Measurements from ENCODE around the gene SLC16A13.
"Not testable (repeated sequence)": the region's sequence is repeated elsewhere in the genome, so short reads cannot be mapped to it uniquely, and the experiment has no call there.

SLC16A13 gene

DNA sequence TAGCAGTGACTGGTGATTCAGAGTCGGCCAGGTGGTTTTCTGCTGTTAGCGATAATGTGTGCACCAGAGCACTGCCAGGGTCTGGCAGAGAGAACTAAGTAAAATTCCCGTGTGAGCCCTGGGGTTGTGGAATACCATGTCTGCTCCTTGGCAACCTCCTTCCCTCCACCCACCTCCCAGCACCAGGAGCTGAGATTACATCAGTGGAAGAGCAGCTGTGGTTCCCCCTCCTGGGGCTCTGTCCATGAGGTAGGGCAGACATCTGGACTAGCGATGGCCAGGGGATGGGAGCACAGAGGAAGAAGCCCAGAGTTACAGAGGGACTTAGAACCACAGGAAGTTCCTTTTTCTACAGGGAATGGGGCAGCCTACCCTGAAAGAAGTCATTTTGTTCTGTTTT, 28.4 kb downstream of the SLC16A13 start:
- no peak for DNase-seq (ENCODE audit: low spot score)

DNA sequence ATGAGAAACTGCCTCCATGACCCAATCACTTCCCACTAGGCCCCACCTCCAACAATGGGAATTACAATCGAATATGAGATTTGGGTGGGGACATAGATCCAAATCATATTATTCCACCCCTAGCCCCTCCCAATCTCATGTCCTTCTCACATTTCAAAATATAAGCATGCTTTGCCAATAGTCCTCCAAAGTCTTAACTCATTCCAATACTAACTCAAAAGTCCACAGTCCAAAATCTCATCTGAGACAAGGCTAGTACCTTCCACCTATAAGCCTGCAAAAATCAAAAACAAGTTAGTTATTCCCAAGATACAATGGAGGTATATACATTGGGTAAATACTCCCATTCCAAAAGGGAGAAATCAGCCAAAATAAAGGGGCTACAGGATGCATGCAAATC, 31.4 kb downstream of the SLC16A13 start:
- DNase-seq (ENCODE audit: low spot score) = no peak

DNA sequence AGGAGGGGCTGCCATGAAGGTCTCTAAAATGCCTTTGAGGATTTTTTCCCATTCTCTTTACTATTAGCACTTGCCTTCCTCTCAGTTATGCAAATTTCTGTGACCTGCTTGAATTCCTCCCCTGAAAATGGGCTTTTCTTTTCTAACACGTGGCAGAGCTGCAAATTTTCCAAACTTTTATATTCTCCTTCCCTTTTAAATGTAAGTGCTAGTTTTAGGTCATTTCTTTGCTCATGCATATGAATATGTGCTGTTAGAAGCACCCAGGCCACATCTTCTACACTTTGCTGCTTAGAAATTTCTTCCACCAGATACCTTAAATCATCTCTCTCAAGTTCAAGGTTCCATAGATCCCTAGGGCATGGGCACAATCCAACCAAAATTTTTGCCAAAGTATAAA, 32.5 kb downstream of the SLC16A13 start:
- no peak for DNase-seq (ENCODE audit: low spot score)

DNA sequence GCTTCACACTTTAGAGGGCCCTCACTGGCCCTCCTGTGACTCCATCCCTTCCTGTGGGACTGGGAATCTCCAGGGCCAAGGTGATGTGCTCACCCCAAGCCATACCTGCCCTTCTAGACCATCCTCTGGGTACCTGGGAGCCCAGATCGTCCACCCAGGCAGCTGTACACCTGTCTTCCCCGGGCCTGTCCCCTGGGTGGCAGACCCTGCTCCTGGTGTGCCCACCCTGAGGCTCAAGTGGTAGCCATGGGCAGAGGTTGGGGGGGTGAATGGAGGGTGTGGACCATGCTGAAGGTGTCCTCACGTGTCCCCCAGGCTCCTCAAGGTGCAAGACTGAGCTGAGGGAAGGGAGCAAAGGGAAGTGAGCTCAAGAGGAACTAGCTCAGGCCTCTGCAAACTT, 34.9 kb downstream of the SLC16A13 start:
- no peak for DNase-seq (ENCODE audit: low spot score)

DNA sequence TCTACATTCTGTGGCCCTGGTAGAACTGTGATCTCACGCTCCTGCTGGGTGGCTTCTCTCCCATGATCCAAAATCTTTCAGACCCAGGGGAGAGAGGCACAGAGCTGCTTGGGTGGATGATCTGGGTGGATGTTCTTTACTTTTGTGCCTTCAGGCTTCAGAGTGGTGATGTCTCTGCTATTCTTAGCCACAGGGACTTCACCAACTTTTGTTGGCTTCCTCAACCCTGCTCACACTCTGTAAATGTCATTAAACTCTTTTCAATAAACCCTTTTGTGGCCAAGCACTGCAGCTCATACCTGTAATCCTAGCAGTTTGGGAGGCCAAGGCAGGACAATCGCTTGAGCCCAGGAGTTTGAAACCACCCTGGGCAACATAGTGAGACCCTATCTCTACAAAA, 36.6 kb downstream of the SLC16A13 start:
- DNase-seq (ENCODE audit: low spot score) = no peak

DNA sequence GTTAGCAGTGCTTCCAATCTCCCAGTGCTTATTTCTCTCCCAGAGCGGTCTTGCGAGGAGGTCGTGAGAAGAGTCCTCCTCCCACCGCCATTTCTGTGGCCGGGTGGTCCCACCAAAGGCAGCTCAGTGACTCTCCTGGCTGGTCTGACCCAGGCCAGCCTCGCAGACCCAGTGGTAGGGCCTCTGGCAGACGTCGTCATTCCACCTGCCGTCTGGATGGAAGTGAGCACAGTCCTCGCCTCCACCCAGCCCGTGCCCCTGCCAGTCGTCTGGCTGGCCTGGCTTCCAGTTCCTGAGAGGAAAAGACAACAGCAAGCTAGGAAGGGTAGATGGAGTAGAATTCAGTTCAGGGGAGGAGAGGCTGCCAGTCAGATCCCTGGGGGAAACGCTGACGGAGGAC, 39.1 kb downstream of the SLC16A13 start:
- no peak for DNase-seq (ENCODE audit: low spot score)

DNA sequence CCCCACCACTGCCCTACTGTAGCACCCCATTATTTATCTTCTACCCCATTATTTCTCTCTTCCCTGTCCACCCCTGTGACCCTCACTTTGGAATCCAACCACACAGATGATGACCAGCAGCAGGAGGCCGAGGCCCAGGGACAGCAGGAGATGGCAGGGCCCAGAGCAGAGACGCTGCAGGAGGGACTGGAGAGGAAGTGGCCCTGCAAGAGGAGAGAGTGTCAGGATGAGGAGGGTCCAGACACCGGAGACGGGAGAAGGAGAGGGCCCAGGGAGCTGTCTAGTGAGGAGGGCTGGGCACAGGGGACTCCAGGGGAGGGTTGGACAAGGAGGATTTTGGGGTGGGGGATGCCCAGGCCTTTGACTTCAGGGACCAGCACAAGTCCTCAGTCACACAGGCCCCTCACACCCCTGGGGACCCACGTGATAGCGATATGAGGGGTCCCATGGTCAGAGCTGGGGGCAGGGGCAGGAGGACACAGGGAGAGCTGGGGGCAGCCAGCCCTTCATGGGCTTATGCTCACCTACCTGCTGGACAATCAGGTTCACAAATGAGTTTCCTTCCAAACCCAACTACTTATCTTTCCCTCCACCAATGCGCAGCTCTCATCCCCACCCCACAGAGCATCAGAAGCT, 42.2 kb downstream of the SLC16A13 start:
- DNase-seq (ENCODE audit: low spot score) = no peak

DNA sequence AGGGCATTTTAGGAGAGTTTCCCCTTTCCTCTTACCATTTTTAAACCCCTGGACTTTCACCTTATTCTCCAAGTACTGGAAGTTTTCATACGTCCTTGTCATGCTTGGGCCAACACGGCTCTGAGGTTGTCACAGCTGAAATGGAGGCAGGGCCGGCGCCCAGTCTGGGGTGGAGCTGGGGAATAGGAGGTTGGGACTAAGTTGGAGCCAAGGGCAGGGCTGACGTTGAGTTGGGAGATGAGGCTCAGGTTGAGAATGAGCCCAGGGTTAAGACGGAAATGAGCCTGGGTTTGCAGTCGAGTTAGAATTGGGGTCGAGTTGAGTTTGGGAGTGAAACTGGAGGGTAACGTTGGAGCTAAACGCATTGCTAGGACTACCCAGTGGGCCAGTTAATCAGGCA, 42.9 kb downstream of the SLC16A13 start:
- DNase-seq (ENCODE audit: low spot score) = no peak

DNA sequence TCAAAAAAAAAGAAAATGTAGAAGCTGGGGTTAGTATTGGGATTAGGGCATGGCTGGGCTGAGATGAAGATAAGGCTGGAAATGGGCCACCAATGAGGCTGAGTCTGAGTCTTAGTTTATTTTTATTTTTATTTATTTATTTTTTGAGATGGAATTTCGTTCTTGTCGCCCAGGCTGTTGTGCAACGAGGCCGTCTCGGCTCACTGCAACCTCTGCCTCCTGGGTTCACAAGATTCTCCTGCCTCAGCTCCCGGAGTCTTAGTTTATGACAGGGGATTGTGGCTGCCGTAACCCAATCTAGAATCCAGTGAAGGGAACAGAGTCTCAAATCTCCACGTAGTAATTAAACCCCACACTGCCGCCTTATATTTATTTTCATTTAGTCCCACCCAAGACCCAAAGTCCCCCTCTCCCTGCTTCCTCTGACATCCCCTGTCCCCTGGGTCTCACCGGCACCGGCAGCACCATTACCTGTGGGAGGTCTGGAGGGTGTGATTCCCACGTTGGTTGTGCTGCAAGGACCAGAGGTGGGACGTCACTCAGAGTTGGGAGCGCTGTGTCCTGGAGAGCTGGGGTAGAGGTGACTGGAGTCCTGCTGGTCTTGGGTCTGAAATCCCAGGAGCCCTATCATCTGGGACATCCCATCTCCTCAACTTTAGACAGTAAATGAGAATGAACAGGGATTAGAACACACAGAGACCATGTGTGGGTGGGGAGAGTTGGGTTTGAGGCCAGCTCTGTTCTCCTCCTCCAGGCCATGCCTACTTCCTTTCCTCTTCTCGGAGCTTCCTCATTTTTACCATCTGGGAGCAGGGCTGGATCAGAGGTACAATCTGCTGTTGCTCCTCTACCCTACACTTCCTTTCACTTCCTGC, 44.0 kb downstream of the SLC16A13 start, which contains the start of gene CLEC10A:
Gene CLEC10A (minus strand): TSS at position 671 of the 875 bp plus-strand sequence. CDS start 1,439 bp downstream, outside the sequence.
- DNase-seq (ENCODE audit: low spot score) = no peak

DNA sequence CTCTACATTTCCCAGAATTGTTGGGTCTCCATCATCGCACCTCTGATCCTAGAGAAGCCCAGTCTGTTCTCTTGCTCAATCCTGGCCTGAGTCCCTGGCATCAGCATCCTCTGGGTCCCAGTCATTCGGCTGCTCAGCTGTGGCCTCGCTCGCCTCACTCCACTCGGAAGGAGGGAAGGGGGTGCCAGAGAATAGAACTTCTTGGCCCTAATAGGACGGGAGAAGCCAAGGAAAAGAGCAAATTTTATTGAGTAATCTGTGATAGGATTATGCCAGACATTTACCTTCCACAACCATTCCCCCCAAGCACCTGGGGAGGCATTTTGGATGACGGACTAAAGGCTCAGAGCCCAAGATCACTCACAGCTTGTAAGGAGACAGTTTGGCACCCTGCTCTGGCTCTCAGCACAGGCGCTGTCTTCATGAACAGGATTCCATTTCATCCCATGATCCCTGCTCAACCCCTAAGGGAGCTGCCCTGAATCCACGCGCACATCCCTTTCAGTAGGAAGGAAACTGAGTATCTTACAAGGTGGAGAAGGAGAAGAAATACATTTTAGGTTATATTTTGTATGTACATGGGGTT, 44.7 kb downstream of the SLC16A13 start:
- no peak for DNase-seq (ENCODE audit: low spot score)

DNA sequence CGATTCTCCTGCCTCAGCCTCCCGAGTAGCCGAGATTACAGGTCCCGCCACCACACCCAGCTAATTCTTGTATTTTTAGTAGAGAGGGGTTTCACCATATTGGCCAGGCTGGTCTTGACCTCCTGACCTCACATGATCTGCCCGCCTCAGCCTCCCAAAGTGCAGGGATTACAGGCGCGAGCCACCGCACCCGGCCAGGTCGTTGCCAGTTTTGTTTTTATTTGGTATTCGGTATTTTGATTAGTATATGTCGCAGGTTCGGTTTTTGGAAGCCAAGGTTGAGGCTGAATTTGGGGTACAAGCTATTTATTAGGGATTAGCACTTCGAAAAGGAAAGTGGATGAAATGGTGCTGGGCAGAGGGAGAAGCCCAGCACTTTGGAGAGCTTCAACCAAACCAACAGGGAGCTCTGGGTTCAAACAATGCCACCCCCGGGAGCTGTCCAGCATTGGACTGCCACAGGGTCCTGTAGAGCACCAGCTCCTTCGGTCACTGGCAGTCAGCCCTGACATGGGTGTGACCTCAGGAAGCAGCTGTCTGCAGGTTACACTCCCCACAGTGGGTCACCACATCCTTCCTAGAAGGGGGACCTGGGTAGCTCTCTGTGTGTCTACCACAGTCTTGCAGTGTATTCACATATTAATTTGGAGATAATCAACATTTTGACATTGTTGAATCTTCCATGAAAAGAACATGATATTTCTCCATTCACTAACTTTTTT, 45.7 kb downstream of the SLC16A13 start:
- DNase-seq (ENCODE audit: low spot score) = no peak

DNA sequence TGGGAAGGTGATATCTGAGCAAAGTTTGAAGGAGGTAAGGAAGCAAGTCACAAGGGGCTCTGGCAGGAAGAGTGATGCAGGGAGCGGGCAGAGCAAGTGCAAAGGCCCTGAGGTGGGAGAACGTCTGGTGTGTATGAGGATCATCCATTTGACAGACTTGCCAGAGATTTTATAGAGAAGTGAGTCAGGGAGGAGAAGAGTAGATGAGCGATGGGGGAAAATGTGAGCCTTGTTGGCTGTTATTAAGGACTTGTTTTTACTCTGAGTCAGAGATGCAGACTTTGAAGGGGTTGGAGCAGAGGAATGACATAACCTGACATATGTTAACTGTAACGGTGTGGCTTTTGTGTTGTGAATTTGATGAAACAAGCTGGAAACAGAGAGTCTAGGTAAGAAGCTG, 47.8 kb downstream of the SLC16A13 start:
- no peak for DNase-seq (ENCODE audit: low spot score)

DNA sequence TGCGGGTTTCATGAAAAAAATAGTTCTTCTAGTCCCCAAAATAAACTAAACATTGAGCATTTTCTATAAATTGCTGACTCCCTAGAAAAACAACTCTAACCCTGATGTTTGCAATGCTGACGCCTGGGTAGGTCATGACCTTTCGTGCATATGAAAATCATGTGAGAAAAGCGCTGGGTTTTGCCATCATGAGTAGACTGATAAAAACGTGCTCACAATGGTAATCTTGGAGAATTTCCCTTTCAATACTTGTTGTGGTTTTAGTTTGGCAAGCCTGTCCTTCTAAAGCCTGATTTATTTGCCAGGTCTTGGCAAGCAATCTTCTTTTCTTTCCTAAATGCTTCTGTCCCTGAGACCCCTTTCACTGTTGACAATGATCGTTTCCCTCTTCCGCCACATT, 48.3 kb downstream of the SLC16A13 start:
- DNase-seq (ENCODE audit: low spot score) = no peak

DNA sequence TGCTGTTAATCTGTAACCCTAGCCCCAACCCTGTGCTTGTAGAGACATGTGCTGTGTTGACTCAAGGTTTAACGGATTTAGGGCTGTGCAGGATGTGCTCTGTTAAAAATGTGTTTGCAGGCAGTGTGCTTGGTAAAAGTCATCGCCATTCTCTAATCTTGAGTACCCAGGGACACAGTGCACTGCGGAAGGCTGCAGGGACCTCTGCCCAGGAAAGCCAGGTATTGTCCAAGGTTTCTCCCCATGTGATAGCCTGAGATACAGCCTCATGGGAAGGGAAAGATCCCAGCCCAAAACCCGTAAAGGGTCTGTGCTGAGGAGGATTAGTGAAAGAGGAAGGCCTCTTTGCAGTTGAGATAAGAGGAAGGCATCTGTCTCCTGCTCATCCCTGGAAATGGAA, 52.6 kb downstream of the SLC16A13 start:
- DNase-seq (ENCODE audit: low spot score) = not testable (repeated sequence)

DNA sequence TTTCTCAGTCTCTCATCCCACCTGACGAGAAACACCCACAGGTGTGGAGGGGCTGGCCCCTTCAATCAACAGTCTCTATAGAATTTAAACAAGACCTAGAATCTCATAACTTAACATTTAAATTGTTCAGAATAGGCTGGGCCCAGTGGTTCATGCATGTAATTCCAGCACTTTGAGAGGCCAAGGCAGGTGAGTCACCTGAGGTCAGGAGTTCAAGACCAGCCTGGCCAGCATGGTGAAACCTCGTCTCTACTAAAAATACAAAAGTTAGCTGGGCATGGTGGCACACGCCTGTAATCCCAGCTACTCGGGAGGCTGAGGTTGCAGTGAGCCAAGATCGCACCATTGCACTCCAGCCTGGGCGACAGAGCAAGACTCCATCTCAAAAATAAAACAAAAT, 53.8 kb downstream of the SLC16A13 start:
- DNase-seq (ENCODE audit: low spot score) = not testable (repeated sequence)

Data from HuH-7.5 (cell line).